Endothelial cell (in vitro differentiated cells): ENCODE data around the gene CSNK1G1. TPM values are rescaled to one million over a fixed set of nuclear protein-coding genes. Genes with fewer than 3 reads are reported as not detected.

Experiments
- DNase-seq: peaks from one replicate; pipeline ENCODE4 v3.0.0; 2021; ENCODE audit warnings: low spot score
- H3K27ac Mint-ChIP-seq: one replicate; pipeline ENCODE4 v1.8.0; 2021; ENCODE audit warnings: mixed read lengths, inconsistent platforms; ENCODE audit not compliant: unreplicated experiment
- H3K27me3 Mint-ChIP-seq: one replicate; pipeline ENCODE4 v1.8.0; 2021; ENCODE audit warnings: mild to moderate bottlenecking, moderate library complexity, mixed read lengths, inconsistent platforms; ENCODE audit not compliant: unreplicated experiment
- H3K36me3 Mint-ChIP-seq: one replicate; pipeline ENCODE4 v1.8.0; 2021; ENCODE audit warnings: mild to moderate bottlenecking, low read depth, mixed read lengths, inconsistent platforms; ENCODE audit not compliant: unreplicated experiment
- H3K4me1 Mint-ChIP-seq: one replicate; pipeline ENCODE4 v1.8.0; 2021; ENCODE audit warnings: mild to moderate bottlenecking, mixed read lengths, inconsistent platforms; ENCODE audit not compliant: unreplicated experiment
- H3K4me3 Mint-ChIP-seq: one replicate; pipeline ENCODE4 v1.8.0; 2021; ENCODE audit warnings: mild to moderate bottlenecking, mixed read lengths, inconsistent platforms; ENCODE audit not compliant: unreplicated experiment
- H3K9me3 Mint-ChIP-seq: one replicate; pipeline ENCODE4 v1.8.0; 2021; ENCODE audit warnings: mixed read lengths, inconsistent platforms; ENCODE audit not compliant: unreplicated experiment
- total RNA-seq: library from RNA; stranded (reverse); fragmentation: NEBNext Ultra II Directional; extraction: Animal tissue kit (Norgen Biotek cat#: 25700); gene quantifications from one replicate; pipeline ENCODE4 v1.2.1, GENCODE V29; 2021; ENCODE audit not compliant: unreplicated experiment
- TF ChIP-seq, protein P1 (sequence below): fragments of 200-600 bp; sonication (generic); IDR thresholded peaks from one replicate; pipeline ENCODE4 v1.5.0; 2021; ENCODE audit warnings: antibody characterized with exemption; ENCODE audit not compliant: unreplicated experiment

Gene CSNK1G1
- total RNA-seq, 1 donor from 2014 or later: 22.9 TPM

DNA sequence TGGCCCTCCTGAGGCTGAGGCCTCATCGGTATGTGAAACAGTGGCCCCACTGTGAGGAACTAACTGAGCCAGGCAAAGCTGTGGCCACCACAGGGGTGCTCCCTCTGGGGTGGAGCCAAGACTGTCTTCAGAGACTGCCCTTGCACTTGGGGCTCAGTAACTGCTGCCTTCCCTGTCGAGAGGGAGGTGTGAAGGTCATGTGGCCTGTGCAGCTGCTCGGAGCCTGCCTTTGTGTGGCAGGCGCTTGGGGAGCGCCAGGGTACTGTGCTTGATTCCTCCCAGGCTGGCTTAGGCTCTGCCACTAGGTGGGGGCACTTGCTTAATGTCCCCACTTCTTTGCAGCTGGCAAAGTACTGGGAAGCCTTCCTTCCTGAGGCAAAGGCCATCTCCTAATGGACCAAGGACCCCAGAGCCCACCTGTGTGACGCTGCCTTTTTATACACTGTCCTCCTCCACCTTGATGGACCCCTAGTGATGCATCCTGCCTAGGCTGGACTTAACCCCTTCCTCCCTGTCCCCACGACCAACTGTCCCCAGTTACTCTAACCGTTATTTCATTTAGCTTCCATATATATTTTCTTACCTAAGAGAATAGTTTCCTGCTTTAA, 218.6 kb downstream of the CSNK1G1 start:
- peaks cover 25% of the 10 kb centered on the region for H3K4me1 Mint-ChIP-seq
- H3K9me3 Mint-ChIP-seq: no peaks in the 10 kb centered on the region
- H3K27me3 Mint-ChIP-seq: peaks cover 5% of the 10 kb centered on the region
- H3K36me3 Mint-ChIP-seq: peaks cover 54% of the 10 kb centered on the region
- TF ChIP-seq, protein P1, sequence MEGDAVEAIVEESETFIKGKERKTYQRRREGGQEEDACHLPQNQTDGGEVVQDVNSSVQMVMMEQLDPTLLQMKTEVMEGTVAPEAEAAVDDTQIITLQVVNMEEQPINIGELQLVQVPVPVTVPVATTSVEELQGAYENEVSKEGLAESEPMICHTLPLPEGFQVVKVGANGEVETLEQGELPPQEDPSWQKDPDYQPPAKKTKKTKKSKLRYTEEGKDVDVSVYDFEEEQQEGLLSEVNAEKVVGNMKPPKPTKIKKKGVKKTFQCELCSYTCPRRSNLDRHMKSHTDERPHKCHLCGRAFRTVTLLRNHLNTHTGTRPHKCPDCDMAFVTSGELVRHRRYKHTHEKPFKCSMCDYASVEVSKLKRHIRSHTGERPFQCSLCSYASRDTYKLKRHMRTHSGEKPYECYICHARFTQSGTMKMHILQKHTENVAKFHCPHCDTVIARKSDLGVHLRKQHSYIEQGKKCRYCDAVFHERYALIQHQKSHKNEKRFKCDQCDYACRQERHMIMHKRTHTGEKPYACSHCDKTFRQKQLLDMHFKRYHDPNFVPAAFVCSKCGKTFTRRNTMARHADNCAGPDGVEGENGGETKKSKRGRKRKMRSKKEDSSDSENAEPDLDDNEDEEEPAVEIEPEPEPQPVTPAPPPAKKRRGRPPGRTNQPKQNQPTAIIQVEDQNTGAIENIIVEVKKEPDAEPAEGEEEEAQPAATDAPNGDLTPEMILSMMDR: no peak
- no peak for DNase-seq
- peak overlapping the region; percentile 24 for H3K4me3 Mint-ChIP-seq
- no peak overlapping the region for H3K27ac Mint-ChIP-seq

DNA sequence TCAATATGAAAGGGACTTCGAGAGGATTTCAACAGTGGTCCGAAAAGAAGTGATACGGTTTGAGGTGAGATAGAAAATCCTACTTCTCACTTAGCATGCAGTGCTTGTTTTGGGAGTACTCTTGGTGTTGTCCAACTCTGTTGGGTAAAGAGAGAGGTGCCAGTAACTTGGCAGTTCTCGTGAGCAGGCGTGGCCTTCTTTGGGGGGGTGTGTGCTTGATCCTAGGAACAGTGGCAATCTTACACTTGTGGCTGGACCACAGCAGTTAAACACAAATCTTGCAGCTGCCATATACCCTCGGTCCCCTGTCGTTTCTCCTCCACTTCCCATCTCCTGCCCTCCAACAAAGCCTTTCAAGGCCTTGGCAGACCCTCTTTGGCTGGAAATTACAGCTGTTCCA, 219.6 kb downstream of the CSNK1G1 start:
- Mint-ChIP-seq H3K27me3 (peaks cover 6% of the 10 kb centered on the region), H3K4me3 (no peak overlapping the region), H3K4me1 (peaks cover 18% of the 10 kb centered on the region), H3K36me3 (peaks cover 57% of the 10 kb centered on the region), H3K27ac (no peak overlapping the region), H3K9me3 (no peaks in the 10 kb centered on the region)
- TF ChIP-seq, protein P1: no peak
- DNase-seq: no peak

DNA sequence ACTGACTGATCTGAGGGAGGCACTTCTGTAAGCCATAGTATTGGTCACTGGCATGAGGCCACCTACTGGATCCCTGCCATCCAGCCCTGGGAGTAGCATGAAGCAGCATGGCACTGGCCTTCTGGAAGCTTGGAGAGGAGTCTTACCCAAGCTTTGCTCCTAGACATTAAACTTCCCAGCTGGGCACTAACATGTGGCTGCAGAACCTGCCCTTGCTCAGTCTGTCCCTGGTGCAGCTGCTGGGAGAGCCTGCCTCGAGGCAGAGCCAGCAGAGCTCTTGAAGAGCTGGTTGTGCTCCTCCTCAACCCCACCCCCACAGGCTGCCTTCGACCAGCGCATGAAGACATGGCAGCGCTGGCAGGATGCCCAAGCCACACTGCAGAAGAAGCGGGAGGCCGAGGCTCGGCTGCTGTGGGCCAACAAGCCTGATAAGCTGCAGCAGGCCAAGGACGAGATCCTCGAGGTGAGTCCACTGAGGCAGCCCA, 221.6 kb downstream of the CSNK1G1 start:
- H3K4me1 Mint-ChIP-seq: peaks cover 7% of the 10 kb centered on the region
- peaks cover 62% of the 10 kb centered on the region for H3K36me3 Mint-ChIP-seq
- TF ChIP-seq, protein P1: no peak
- H3K9me3 Mint-ChIP-seq: no peaks in the 10 kb centered on the region
- DNase-seq: no peak
- H3K4me3 Mint-ChIP-seq: no peak overlapping the region
- H3K27ac Mint-ChIP-seq: no peak overlapping the region
- peaks cover 6% of the 10 kb centered on the region for H3K27me3 Mint-ChIP-seq

DNA sequence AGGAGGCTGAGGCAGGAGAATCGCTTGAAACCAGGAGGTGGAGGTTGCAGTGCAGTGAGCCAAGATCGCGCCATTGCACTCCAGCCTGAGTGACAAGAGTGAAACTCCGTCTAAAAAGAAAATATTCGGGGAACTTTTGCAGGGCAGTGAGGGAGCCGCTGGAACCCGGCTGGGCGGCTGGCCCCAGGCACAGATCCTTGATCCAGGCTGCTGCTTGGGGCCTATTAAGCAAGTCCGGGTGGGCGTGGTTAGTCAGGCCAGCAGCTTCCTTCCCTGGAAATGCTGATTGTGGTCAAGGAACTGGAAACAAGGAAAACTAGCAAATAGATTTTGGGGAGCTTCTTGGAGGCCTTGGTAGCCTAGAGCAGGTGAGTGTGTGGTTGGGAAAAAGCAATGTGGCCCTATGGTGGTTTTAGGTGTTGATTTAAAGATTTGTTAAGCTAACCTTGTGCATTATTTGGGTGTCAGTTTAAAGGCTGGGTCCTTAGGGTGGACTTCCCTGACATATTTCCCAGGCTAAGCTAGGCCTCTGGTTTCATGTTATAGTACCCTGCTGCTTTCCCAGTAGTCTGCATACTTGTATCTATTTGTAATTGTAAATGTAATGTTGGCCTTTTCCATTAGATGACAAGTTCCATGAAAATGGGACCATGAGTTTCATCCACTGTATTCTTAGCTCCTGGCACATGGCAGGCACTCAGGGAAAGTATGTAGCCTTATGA, 222.2 kb downstream of the CSNK1G1 start:
- DNase-seq: no peak
- H3K27me3 Mint-ChIP-seq: peaks cover 6% of the 10 kb centered on the region
- peaks cover 62% of the 10 kb centered on the region for H3K36me3 Mint-ChIP-seq
- TF ChIP-seq, protein P1: no peak
- H3K27ac Mint-ChIP-seq: no peak overlapping the region
- no peaks in the 10 kb centered on the region for H3K9me3 Mint-ChIP-seq
- no peak overlapping the region for H3K4me3 Mint-ChIP-seq
- peaks cover 7% of the 10 kb centered on the region for H3K4me1 Mint-ChIP-seq

DNA sequence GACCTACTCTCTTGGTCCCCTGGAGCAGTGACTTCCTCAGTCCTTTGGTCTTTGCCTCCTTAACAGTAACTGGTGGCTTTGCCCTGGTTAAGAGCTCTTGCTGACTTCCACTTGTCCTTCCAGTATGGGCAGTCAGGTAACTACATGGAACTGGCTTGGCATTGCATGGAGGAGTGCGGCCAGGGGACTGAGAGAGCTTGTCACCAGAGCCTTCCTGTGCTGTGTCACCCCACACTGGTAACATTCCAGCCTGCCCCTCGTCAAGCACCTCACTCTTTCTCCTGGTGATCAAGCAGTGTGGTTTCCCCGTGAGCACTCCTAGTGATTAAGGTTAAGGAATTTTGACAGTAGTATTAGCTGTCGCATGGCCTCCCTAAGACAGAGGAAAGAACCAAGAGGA, 223.8 kb downstream of the CSNK1G1 start:
- peaks cover 59% of the 10 kb centered on the region for H3K36me3 Mint-ChIP-seq
- H3K9me3 Mint-ChIP-seq: no peaks in the 10 kb centered on the region
- peaks cover 7% of the 10 kb centered on the region for H3K4me1 Mint-ChIP-seq
- H3K4me3 Mint-ChIP-seq: no peak overlapping the region
- TF ChIP-seq, protein P1: no peak
- no peak for DNase-seq
- no peak overlapping the region for H3K27ac Mint-ChIP-seq
- H3K27me3 Mint-ChIP-seq: peaks cover 6% of the 10 kb centered on the region
